GM10266 (cell line): ENCODE measurements around the gene COX7A2.
A peak's percentile ranks its signal among the peaks of the same experiment; 100 is the strongest.

Source experiments
- DNase-seq: peaks from one replicate; pipeline ENCODE4 v3.0.0; 2012; ENCODE audit errors: extremely low spot score
- TF ChIP-seq, protein P1 (sequence below): IDR thresholded peaks from 2 replicates; pipeline ENCODE4 v1.5.1; 2012; ENCODE audit warnings: mild to moderate bottlenecking, low read depth; ENCODE audit not compliant: control insufficient read depth, insufficient read depth; ENCODE audit errors: missing control alignments

COX7A2 gene

DNA sequence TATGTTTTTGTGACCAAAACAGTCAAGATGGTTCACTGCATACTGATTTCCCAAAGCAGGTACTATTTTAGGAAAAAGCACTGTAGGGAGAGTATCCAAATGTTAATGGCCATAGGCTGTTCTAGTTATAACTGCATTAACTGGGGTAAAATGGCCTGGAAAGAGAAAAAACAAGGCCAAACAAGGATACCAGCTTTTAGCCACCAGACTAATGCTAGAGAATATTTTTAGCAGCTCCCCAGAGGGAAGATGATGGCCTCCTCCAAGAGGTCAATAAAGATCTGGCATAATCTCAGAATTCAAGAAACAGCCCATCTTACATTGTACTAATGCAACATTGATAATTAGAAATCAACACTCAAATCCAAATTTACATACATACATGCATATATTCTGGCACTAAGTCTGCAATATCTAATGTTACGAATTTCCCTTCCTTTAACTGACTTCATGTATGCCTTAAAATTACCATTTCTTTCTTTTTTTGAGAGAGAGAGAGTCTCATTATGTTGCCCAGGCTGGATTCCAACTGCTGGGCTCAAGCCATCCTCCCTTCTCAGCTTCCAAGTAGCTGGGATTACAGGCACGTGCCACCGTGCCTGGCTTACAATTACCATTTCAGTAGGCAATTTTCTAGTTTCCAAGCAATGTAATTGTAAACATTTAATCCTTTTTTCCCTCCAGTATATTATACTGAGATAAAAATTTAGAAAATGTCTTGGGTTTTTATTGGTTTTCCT lies 9.3 kb downstream of the COX7A2 start:
- DNase-seq = no peak
- TF ChIP-seq, protein P1, sequence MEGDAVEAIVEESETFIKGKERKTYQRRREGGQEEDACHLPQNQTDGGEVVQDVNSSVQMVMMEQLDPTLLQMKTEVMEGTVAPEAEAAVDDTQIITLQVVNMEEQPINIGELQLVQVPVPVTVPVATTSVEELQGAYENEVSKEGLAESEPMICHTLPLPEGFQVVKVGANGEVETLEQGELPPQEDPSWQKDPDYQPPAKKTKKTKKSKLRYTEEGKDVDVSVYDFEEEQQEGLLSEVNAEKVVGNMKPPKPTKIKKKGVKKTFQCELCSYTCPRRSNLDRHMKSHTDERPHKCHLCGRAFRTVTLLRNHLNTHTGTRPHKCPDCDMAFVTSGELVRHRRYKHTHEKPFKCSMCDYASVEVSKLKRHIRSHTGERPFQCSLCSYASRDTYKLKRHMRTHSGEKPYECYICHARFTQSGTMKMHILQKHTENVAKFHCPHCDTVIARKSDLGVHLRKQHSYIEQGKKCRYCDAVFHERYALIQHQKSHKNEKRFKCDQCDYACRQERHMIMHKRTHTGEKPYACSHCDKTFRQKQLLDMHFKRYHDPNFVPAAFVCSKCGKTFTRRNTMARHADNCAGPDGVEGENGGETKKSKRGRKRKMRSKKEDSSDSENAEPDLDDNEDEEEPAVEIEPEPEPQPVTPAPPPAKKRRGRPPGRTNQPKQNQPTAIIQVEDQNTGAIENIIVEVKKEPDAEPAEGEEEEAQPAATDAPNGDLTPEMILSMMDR = no peak

DNA sequence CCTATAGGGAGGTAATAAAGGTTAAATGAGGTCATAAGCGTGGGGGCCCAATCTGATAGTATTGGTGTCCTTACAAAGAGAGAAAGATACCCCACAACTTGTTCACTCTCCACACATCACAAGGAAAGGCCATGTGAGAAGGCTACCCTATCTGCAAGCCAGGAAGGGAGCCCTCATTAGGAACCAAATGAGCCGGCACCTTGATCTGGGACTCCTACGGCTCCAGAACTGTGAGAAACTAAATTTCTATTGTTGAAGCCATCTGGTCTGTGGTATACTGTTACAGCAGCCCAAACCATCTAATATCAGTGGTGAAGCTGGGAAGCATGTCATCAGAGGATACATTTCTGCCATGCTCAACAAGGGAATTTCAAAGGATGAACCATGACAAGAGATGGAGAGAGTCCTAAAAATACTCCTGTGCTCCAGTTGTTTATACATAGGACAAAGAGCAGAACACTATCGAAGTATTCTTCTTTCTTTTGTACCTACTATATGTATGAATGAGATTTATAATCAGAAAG lies 10.4 kb downstream of the COX7A2 start:
- DNase-seq = no peak
- TF ChIP-seq, protein P1 = no peak

DNA sequence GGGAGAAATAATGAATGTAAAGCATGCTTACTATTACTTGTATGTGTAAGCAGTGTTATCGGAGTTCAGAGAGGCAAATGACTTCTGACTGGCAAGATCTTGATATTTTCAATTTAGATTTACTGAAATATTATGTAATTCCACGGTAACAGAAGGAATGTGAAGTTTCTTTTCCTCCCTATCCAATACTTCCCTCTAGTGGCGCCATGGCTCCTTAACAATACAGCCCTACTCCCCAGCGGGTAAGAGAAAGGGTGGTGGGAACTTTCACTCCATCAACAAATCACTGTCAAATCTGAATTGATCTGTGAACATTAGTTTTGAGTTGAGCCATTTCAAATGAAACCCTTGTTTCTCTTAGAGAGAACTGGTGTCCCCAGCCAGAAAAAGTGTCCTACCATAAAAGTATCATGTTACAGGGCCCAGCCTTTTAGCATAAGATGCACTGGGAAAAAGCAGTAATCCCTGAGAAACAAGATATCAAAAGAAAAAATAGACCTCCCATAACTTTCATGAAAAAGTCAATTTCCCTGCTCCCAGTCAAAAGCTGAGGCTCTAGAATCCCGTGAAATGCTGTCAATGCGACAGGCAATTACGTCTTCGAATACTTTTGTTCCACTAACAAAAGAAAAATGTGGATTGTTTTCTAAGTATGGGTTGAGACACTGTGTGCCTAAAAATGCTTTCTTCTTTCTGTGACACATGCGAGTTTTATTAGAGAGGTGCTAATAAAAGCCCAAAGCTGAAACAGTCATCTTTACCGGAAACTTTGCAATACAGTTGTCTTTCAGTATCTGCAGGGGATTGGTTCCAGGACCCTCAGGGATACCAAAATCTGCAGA lies 12.9 kb downstream of the COX7A2 start:
- DNase-seq = no peak
- TF ChIP-seq, protein P1 = peak; percentile 52

DNA sequence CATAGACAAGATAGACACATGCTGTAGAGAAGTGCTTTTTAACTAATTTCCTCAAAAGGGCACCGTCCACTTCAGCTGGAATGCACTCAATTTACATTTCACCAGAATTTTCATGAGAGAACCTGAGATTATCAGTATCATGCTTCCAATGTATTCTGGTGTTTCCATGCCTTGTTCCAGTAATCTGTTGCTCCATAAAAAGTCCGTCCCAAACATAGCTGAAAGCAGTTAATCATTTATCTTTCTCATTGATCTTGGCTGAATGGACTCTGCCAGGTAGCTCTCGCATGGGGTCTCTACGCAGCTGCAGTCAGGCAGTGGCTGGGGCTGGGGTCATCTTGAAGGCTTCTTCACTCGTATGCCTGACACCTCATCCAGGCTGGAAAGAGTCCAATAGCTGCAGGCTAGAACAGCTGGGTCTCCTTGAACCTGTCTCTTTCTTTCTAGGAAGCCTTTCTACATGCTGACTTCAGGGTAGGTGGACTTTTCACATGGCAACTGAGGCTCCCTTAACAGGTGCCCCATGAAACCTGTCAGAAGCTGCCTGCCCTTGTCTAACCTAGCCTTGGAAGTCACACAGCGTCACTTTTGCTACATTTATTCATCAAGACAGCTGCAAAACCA lies 19.2 kb downstream of the COX7A2 start:
- TF ChIP-seq, protein P1 = no peak
- no peak for DNase-seq

DNA sequence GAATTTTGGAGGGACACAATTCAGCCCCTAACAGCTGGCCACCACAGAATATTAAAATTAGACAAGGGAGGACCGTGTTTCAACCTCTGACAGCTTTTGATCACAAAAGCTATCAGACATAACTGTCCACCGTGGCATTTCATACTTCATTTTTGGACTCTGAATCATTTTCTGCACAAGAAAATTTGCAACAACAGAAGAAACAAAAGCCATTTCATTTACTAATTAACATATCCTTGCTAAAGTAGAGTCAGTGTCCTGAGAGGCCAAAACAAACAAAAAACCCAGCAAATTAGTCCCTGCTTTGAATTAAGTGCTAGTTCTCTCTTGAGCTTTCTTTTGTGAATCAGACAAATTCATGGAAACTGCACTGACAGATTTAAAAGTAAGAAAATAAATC lies 20.2 kb downstream of the COX7A2 start:
- no peak for DNase-seq
- TF ChIP-seq, protein P1 = no peak

DNA sequence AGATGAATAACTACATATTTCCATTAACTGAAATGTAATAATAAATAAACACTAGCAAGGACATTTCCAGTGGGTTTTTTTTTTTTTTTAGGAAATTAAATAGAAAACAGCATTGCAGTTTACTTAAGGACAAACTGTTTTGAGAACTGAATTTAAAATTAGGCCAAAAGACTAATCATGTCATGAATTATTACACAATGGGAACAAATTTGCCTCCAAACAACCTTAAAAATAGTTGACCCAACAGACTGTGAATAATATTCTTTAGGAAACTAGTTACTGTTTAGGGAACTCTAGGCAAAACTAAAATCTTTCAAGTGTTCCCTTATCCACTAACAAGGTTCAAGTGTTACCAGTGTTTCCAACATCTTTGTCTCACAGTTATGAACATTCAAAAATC lies 21.3 kb downstream of the COX7A2 start:
- DNase-seq = no peak
- TF ChIP-seq, protein P1 = no peak

DNA sequence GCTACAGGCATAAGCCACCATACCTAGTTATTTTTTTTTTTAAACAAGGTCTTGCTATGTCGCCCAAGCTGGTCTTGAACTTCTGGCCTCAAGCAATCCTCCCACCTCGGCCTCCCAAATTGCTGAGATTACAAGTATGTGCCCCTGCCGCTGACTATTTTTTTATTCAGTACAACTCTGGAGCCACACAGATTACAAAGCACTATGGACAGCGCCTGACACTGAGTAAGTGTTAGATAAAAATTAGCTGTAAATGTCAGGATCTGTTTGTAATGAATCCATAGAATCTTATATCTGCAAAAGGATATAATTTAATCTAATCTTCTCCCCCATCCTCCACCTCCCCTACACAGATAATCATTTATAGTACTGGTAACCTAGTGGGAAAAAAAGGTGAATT lies 22.5 kb downstream of the COX7A2 start:
- DNase-seq = no peak
- TF ChIP-seq, protein P1 = no peak
